HG03354 (cell line): ENCODE data around the gene CFAP20DC.

Experiments used
- ATAC-seq: cut with Tn5 transposase; IDR thresholded peaks from one replicate; pipeline ENCODE4 v1.9.1; 2021; ENCODE audit warnings: mild to moderate bottlenecking; ENCODE audit not compliant: unreplicated experiment, poor library complexity, severe bottlenecking

Gene CFAP20DC

GRCh38 chr3:59040902-59041301, 8.9 kb downstream of the CFAP20DC start:
- ATAC-seq, result no peak

- ATAC-seq, result no peak
Observed at GRCh38 chr3:59027607-59028006, 22.2 kb downstream of the CFAP20DC start.

GRCh38 chr3:59023612-59024011, 26.2 kb downstream of the CFAP20DC start:
- ATAC-seq, result no peak

- no peak for ATAC-seq
Observed at GRCh38 chr3:59017617-59017984, 32.2 kb downstream of the CFAP20DC start.

- ATAC-seq, result no peak
Observed at GRCh38 chr3:59016930-59017616, 32.8 kb downstream of the CFAP20DC start.

- no peak for ATAC-seq
Observed at GRCh38 chr3:59013611-59014010, 36.2 kb downstream of the CFAP20DC start.

GRCh38 chr3:59006634-59007517, 42.9 kb downstream of the CFAP20DC start:
- no peak for ATAC-seq

- no peak for ATAC-seq
Observed at GRCh38 chr3:59001675-59002074, 48.1 kb downstream of the CFAP20DC start.

GRCh38 chr3:58999774-59000160, 50.1 kb downstream of the CFAP20DC start:
- ATAC-seq, result no peak

GRCh38 chr3:58999134-58999773, 50.6 kb downstream of the CFAP20DC start:
- ATAC-seq, result no peak

GRCh38 chr3:58998476-58999117, 51.2 kb downstream of the CFAP20DC start:
- no peak for ATAC-seq

GRCh38 chr3:58996730-58997129, 53.1 kb downstream of the CFAP20DC start:
- no peak for ATAC-seq

GRCh38 chr3:58994746-58995330, 55.0 kb downstream of the CFAP20DC start:
- no peak for ATAC-seq

GRCh38 chr3:58993547-58993946, 56.3 kb downstream of the CFAP20DC start:
- ATAC-seq, result no peak

GRCh38 chr3:58991623-58992022, 58.2 kb downstream of the CFAP20DC start:
- ATAC-seq, result no peak

GRCh38 chr3:58991026-58991425, 58.8 kb downstream of the CFAP20DC start:
- ATAC-seq, result no peak

- no peak for ATAC-seq
Observed at GRCh38 chr3:58989955-58990354, 59.9 kb downstream of the CFAP20DC start.

GRCh38 chr3:58989163-58989562, 60.7 kb downstream of the CFAP20DC start:
- ATAC-seq, result no peak

- ATAC-seq, result no peak
Observed at GRCh38 chr3:58988041-58988440, 61.8 kb downstream of the CFAP20DC start.

- no peak for ATAC-seq
Observed at GRCh38 chr3:58986654-58987053, 63.2 kb downstream of the CFAP20DC start.
